Measurements from ENCODE around the gene KPTN.

KPTN gene

DNA sequence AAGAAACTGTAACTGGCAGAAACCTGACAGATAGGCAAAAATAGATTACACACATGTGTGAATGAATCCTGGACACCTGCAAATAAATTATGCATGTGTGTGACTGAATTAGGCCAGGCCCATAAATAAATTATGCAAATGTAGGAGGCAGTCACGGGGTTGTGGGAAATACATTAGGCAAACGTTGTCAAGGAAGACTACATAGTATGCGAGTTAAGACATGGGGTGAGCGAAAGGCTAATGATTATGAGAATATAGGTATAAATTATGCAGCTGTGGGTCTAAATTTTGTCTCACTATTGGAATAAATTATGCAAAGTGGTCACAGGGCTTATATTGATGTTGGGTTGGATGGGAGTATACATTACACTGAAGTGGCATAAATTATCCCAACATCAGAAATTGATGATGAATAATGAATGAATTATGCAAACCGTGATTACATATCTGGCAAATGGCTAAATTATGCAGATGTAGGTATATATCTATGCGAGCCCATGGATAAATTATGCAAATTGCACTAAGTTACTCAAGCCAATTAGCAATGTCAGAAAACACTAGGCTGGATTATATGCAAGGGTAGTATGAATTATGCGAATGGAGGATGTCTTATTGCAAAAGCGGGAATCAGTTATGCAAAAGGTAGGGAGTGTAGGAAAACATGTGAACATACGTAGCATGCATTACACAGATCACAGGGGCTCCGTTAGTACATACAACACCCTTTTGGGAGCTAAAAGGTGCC lies 19.2 kb downstream of the KPTN start:
- no peak for DNase-seq

DNA sequence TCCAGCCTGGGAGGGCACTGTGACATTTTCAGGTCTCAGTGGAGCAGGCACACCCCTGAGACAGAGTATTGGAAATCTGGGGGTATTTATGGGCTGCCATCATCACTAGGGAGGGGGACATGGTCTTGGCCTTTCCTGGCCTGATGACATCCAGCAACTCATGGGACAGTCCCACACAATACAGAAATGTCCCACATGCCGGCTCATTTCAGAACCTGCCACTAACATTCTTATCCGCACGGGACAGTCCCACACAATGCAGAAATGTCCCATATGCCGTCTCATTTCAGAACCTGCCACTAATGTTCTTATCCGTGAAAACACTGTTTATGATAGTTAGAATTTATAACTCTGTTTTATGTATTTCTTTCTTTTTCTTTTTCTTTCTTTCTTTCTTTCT lies 22.1 kb downstream of the KPTN start:
- no peak for DNase-seq

DNA sequence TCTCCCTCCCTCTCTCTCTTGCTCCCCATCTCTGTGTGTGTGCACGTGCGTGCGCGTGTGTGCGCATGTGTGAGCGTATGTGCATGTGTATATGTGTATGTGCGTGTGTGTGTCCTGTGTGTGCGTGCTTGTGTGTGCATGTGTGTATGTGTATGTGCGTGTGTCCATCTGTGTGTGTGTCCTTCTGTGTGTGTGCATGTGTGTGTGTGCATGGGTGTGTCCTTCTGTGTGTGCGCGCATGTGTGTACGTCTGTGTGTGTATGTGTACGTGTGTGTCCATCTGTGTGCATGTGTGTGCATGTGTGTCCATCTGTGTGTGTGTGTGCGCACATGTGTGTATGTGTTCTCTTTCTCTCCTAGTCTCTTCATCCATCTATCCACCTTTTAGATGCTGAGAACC lies 24.5 kb downstream of the KPTN start:
- DNase-seq: no peak

DNA sequence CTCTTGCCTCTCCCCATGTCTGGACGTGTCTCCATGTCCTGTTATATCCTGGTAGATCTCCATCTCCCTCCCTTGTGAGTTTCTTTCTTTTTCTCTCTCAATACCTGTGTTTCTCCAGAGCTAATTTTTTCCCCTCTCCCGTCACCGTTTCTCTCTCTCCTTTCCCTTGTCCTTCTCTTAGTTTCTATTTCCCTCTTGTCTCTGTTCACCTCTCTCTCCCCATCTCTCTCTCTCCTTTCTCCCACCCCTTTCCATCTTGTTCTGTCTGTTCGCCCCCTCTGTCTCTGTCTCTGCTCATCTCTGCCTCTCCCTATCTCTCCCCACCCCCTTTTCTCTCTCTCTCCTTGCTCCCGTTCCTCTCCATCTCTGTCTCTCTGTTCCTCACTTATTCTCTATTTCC lies 25.3 kb downstream of the KPTN start:
- DNase-seq: no peak

DNA sequence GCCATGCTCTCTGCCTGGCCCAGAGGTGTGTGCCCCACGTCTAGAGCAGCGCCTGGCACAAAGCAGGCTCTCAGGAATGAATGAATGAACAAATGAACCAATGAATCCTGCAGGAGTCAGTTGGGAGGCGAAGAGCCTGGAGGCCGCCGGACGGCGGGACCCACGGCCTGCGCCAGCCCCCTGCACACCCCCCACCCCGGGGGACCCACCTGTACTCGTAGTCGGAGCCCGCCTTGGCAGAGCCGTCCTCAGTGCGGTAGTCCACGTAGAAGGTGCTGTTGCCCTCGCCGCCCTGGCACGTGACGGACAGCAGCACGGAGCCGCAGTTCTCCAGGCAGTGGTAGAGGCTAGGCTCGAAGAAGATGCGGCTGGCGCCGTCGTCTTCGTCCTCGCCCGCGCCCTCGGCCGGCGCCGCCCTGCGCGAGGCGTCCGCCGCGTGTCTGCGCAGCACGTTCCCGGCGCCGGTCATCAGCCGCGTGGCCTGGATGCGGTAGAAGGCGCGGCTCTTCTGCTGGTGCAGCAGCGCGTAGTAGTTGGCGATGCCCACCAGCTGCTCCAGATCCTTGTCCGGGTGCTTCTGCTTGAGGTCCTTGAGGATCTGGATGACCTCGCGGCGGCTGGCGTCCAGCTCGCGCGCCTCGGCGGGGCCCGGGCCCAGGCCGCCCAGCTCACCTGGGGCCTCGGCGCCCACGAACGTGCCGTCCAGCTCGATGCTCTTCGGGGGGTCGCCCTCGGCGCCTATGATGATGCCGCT lies 27.1 kb downstream of the KPTN start:
- no peak for DNase-seq

DNA sequence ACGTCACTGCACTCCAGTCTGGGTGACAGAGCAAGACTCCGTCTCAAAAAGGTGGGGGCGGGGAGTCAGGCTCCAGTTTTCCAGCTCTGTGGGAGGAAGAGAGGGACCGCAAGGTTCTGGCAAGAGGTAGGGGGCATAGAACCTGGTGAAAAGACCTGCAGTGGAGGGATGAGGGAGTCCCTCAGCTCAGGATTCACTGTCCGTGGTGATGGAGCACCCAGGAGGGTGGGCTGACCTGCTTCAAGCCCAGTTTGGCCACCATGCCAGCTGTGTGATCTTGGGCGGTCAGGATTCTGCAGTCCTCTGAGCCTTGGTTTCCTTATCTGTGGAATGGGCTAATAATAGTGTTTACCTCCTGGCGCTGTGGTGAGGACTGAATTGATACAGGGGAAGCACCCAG lies 33.5 kb downstream of the KPTN start:
- DNase-seq: no peak

DNA sequence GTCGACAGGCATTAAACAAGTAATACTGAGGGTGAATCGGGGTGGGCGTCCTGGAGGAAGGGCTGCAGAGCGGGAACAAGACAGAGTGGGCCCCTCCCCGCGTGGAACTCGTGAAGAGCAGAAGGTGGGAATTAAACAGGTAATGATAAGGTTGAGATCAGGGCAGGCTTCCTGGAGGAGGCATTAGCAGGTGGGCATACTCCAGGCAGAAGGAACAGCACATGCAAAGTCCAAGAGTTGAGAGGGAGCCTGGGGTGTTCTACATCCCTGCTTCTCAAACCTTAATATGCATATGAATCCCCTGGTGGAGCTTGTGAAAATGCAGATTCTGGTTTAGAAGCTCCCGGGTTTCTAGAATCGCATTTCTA lies 35.7 kb downstream of the KPTN start:
- DNase-seq: no peak

DNA sequence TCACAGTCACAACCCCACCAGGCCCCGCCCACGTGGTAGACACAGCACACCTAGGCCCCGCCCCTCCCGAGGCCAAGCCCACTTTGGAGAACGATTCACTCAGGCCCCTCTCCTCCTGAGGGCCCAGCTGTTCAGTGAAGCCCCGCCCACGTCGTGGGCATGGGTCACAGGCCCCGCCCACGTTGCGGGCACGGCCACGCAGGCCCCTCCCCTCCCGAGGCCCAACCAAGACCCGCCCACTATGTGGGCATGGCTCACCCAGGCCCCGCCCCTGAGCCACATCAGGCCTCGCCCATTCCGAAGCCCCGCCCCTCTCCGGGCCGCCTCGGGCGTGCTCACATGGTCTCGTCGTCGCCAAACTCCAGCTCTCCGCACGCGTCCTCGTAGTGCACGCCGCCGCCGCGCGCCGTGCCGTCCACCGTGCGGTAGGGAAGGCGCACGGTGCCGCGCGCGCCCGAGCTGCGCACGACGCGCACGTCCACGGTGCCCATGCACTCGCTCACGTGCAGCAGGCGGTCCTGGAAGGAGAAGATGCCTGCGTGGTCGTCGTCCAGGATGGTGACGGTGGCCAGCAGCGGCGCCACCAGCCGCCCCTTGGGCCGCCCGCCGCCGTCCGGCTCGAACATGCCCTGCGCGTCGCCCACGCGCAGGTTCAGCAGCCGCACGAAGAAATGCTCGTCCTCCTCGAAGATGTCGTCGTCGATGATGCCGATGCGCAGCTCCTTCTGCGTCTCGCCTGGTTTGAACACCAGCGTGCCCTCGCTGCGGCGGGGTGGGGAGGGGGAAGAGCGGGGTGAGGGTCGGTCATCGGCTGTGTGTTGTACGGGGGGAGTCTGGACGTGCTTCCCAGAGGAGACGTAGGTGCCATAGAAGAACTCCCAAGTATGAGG lies 36.3 kb downstream of the KPTN start:
- DNase-seq: no peak

DNA sequence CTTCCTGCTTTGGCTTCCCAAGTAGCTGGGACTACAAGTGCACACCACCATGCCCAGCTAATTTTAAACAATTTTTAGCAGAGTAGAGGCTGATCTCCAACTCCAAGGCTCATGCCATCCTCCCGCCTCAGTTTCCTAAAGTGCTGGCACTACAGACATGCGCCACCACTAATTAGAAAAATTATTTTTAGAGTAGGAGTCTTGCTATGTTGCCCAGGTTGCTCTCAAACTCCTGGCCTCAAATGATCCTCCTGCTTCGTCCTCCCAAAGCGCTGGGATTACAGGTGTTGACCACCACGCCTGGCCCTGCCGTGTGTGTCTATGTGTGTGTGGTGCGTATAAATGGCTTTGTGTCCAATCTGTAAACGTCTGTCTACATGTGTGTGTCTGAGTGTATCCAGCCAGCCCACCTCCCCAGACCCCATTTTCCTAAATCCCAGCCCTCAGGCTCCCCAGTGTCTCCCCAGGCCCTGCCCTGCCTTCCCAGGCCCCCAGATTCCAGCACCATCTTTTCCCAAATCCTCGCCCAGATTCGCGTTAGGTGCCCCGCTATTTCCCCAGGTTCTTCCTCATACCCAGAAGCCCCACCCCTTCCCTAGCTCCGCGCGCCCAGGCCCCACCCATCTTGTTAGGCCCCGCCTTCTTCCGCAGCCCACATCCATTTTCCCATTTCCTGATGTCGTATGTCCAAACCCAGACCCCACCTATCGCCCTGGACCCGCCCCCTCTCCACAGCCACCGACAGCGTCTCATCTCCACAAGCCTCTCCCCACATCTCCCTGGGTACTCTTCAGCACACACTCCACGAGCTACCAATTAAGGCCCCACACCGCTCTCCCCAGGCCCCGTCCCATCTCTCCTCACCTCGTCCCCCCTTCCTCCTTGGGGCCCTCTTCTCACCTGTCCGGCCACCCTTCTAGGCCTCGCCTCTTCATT lies 37.2 kb downstream of the KPTN start:
- no peak for DNase-seq

DNA sequence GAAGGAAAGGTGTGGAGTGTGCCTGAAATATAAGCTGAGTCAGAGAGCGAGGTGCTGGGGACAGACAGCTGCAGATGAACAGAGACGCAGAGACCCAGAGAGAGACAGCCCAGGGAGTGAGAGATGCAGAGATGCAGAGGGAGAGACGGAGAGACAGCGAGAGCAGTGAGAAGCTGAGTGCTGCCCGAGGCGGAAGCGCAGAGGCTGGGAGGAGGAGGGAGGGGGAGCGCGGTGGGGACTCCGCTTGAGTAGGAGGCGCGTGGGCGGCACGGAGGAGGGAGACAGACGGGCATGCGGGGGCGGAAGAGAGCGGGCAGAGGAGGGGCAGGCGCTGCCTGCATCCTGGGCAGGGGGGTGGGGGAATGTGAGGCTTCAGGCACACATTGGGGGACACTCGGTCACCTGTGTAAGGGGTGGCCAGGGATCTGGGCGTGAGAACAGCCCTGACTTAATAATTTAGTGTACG lies 38.0 kb downstream of the KPTN start:
- DNase-seq: peak; percentile 38

DNA sequence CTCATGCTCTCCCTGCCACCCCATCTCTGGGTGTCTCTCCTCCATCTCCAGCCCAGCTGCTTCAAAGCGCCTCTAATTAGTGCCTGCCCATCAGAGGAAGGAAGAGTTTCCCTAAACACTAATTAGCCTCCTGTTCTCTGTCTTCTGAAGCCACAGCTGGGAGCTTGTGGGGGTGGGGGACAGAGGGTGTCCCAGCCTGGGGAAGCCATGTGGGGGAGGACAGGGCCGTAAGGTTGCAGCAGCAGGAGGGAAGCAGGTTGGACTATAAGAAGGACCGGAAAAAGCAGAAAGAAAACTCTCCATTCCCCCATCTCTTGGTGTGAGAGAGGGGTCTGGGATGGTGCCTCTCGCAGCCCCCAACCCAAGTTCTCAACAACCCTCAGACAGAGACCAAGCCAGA lies 38.5 kb downstream of the KPTN start:
- peak; percentile 89 for DNase-seq

DNA sequence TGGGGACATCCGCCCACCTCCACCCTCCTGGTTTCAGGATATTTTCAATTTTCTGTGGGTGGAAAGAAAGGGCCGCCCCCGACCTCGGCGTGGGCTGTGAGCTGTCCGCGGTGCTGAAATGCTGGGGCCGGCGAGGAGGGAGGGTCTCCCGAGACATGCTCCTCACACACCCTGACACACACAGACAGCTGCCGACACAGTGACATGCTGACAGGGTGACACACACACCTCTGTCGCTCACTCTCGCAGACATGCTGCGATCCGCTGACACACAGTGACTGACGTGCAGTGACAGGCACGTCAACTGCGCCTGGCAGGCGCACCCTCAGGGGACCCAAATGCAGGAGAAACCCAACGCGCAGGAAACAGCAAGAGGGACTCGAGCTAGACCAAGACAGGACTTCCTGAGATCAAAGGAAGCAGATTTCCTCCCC lies 39.6 kb downstream of the KPTN start:
- DNase-seq: no peak

DNA sequence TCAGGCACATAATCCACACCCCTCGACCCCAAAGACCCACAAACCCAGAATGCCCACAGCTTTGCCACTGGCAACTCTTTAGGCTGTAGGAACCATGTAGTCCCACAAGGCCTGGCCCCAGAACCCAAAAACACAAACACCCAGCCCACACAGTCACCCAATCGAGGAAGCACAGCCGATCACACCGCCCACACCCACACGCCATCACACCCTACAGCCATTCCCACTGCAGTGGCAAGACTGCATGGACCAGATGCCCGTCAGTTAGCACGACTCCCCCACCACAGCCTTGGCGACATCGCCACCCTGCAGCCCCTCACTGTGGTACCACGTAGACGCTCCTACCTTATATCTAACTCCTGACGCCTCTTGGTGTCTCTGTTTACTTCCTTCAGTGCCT lies 40.7 kb downstream of the KPTN start:
- no peak for DNase-seq

DNA sequence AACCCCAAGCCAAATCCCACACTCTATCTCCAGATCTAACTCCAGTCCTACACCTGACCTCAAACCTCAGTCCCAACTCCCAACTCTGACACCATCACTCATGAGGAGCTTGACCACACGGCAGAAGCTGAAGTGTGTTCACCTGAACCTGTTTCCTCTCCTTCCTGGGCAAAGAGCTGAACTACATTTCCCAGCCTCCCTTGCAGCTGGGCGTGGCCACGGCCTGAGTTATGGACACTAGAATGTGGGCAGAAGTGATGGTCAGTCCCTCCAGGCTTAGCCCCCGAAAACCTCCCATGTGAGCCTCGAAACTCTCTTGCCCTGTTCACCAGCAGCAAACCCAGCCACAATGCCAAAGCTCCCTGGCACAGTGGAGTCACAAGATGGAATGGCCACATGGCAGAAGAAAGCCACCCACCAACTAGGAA lies 45.2 kb downstream of the KPTN start:
- no peak for DNase-seq

DNA sequence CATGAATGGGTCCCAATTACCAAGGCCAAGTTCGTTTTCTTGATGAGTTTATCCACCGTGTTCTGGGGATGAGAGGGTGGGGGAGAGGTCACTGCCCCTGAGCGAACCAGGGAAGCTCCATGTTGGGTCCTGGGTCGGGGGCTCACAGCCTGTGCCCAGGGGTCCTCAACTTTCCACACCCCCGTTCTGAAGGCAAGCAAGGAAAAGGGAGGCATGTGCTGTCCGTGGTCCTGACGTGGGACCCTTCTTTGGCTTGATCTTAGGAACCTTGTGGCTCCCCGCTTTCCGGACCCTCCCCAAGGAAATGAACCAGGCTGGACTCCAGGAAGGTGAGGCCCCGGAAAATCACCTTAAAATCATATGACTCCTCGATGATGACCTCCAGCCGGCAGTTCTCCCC lies 46.5 kb downstream of the KPTN start:
- no peak for DNase-seq

DNA sequence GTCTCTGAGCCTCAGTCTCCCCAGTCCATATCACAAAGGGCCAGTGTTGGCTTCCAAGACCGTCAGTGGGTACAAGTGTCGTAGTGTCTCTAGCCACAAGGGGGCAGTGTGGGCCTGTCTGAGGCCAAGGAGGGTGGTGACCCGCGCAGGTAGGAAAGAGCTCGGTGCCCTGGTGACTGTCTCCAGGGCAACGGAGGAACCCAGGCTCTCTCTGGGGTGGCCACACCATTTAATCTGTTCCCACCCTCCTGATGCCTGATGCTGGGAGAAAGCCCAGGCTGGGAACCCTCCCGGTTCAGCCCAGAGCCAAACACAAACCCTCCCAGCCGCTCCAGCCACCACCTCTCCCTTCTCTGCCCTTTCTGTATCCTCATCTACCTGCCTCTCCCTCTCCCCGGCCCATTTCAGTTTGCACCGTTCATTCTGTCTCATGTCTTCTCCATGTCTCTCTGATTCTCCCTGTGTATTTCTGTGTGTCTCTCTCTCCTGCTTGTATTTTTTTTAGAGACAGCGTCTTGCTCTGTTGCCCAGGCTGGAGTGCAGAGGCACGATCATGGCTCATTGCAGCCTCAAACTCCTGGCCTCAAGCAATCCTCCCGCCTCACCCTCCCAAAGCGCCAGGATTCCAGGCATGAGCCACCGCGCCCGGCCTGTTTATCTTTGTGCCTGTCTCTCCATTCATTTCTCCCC lies 47.2 kb downstream of the KPTN start:
- DNase-seq: peak; percentile 75

DNA sequence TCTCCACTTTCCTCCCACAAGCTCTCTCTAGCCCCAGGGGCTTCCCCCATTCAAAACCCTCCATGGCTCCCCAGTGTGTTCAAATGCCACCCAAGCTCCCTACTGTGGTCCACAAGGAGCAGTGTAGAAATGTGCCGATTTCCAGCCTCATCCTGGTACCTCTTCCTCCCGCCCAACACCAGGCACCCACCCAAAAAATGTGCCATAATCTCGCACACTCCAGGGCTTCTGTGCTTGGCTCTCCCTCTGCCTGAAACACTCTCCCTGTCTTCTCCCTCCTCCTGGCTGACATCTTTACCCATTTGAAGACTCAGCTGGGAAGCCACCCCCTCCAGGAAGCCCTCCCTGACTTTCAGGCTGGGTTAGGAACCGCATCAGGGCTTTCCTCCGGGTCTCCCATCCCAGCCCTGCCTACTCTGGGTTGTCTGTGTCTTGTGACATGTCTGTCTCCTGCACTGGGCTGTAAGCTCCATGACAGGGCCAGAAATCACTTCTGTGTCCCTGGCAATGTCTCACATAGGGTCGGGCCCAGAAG lies 48.1 kb downstream of the KPTN start:
- no peak for DNase-seq

DNA sequence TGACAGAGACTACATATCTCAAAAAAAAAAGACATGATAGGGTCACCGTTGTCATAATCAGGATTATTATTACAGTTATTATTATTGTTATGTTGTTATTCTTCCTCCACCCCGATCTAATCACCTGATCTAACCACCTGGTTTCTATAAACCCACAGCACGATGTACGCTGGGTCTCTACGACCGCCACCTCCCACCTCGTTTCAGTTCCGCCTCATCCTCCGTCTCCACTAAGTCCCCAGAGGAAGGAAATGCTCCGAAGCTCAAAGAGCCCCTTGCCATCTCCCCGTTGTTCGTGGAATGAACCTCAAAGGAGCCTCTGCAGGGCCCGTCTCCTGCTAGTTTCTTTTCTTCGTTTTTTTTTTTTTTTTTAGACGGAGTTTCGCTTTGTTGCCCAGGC lies 48.8 kb downstream of the KPTN start:
- DNase-seq: no peak

DNA sequence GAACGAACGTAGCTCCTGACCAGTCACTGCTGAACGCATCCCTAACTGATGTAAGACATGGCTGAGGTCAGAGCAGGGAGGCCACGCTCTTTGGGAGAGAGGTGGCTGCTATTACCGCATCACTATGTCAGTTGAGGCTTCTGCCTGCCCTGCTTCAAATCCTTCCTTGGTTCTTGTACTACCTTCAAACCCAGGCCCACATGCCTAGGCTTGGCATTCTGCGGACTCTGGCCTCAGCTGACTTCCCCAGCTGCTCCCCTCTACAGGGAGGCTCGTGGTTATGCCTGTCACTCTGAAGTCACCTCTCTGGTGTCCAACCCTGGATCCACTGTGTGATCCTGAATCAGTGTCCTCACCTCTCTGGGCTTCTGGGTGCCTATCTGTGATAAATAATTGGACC lies 49.9 kb downstream of the KPTN start:
- DNase-seq: no peak

DNA sequence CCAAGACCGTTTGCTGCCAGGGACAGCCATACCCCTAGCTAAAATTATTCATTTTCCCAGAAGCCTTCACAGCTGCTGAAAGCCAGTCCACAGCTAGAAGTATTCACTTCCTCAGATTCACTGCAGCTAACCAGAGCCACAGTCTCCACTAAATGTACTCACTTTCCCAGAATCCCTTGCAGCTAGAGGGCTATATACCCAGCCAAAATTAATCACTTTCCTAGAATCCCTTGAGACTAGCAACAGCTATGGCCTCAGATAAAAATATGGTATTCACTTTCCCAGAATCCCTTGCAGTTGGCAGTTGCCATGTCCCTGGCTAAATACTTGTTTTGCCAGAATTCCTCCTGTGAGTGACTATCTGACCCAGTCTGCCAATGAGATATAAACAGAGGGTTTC lies 50.9 kb downstream of the KPTN start:
- no peak for DNase-seq

DNA sequence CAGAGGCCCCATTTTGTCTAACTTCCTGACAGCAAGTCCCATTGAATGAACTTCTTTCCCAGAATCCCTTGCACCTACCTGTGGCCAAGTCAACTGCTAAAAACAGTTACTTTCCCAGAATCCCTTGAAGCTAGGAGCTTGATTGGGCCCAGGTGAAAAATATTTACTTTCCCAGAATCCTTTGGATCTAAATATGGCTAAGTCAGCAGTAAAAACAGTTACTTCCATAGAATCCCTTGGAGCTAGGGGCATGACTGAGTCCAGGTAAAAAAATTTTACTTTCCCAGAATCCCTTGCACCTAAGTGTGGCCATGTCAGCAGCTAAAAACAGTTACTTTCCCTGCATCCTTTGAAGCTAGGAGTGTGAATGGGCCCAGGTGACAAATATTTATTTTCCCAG lies 51.5 kb downstream of the KPTN start:
- no peak for DNase-seq

DNA sequence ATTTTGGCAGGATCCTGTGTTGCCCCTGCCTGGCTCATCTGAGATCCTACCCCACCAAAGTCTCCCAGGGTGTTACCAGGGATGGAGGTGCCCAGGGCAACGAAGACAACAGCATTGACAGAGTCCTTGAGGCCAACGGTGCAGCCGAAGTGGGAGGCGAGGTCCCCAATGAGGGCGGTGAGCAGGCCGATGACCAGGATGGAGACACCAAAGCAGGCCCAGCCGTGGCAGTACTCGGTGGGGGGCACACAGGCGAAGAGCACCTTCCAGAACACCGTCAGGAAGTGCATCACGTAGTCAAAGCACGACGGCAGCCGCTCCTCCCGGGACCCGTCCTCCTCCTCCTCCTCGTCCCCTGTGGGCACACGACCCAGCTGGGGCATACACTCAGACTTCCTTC lies 51.9 kb downstream of the KPTN start:
- no peak for DNase-seq

Data from NCI-H1694 (cell line).